ENCODE results near the gene TPK1.

DNA sequence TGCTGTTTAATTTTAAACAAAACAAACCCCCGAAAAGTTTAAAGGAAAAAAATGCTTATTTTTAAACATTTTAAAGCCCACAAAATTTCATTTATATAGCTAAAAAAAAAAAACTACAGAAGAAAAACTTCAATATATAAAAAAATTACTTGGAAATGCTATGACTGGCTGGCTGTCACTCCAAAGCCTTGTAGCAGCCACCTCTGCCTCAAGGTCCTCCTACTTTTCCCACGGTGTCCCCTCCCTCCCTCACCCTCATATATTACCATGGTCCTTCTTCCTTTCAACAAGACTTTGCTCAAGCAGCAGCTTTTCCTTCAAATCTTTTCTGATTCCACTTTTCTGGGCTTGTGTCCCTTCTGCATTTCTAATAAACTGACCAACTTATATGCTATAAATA, 122.0 kb downstream of the TPK1 start:
- TF ChIP-seq POLR2A (IDR thresholded peaks at IDR 0.05) (no peak), CTCF (IDR thresholded peaks at IDR 0.05) (no peak)

Data from vagina (tissue), 2 donors.